Measurements from ENCODE around the gene POLR2L.

The POLR2L gene

GRCh38 chr11:842370-843002 is at the start of gene POLR2L, which contains the start of gene TSPAN4:
Gene POLR2L, minus strand, starts transcription at chr11:842529. Its CDS starts 21 bp downstream, at chr11:842508.
Gene TSPAN4, plus strand, starts transcription at chr11:842852. Its CDS starts 7,453 bp downstream, at chr11:850305.
- peak; percentile 96 for DNase-seq (ENCODE audit: low read depth, low spot score)

GRCh38 chr11:890794-891540 is 48.6 kb upstream of the POLR2L start:
- DNase-seq (ENCODE audit: low read depth, low spot score), result peak; percentile 26

GRCh38 chr11:889687-890475 is 47.6 kb upstream of the POLR2L start:
- DNase-seq (ENCODE audit: low read depth, low spot score), result no peak

DNA sequence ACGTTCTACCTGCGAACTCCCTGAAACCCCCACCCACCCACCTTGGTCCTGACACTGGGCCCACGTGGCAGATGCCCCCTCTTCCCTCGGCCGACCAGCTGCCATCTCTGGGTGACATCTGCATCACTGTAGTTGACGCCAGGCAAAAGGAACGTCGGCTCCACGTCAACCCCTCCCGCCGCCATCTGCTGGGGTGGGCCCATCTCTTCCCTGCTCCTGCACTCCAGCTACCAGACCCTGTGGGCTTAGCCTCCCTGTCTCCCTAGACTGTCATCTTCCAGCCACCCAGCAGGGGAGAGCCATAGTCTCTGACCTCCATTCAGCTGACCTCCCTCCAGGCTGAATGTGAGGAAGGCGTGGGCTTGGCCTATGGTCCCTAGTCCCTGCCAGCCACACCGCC is 46.9 kb upstream of the POLR2L start:
- no peak for DNase-seq (ENCODE audit: low read depth, low spot score)

GRCh38 chr11:888310-889212 is 46.2 kb upstream of the POLR2L start:
- no peak for DNase-seq (ENCODE audit: low read depth, low spot score)

- no peak for DNase-seq (ENCODE audit: low read depth, low spot score)
Measured at GRCh38 chr11:887589-887988, 45.3 kb upstream of the POLR2L start.

DNA sequence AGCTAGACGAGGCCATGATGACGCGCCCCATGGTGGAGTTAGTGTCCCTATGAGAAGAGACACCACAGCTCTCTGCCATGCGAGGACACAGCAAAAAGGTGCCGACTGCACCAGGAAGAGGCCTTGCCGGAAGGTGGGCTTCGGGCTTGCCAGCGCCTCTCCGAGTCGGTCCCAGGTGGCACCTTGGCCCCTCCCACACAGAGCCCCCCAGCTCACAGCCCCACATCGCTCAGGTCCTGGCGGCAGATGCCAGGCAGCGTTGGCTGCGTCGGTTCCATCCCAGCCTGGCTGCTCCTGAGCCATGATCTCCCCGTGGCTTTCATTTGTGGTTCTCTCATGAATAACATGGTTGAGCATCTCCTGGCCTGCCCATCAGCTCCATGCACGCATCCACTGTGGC is 44.2 kb upstream of the POLR2L start:
- no peak for DNase-seq (ENCODE audit: low read depth, low spot score)

- DNase-seq (ENCODE audit: low read depth, low spot score), result no peak
Measured at GRCh38 chr11:884578-885070, 42.3 kb upstream of the POLR2L start.

DNA sequence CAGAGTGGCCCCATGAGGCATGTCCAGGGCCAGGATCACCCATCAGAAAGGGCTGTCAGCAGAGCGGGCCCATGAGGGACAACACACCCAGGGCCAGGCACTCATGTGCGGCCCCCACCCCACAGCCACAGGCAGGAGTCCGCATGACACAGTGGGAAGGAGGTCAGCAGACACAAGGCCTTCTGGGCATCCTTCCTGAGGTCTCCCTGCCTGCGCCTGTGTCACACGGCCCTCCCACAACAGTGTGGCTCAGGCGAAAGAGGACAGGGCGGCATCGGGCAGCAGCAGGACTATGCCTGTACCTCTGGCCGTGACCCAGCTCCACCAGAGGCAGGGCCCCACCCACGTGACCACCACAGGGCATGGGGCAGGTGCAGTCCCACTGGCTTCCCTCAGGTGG is 41.2 kb upstream of the POLR2L start:
- no peak for DNase-seq (ENCODE audit: low read depth, low spot score)

DNA sequence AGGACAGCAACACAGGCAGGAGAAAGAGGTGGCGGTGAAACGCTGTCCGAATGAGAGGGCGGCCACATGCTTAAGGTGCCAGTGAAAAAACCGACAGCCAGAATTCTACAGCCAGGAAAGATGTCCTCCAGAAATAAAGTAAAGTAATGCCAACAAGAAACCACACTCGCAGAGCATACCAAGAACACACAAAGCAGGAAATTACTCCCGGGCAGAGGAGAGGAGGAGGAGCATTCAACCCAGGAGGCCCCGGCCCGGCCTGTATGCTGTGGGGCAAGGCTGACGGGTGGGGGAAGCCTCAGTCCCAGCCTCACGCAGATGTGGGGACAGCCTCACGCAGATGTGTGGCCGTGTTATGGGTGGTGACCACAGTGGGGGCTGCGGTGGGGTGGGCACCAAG is 40.3 kb upstream of the POLR2L start:
- DNase-seq (ENCODE audit: low read depth, low spot score), result peak; percentile 36

GRCh38 chr11:880447-880846 is 38.1 kb upstream of the POLR2L start:
- no peak for DNase-seq (ENCODE audit: low read depth, low spot score)

- no peak for DNase-seq (ENCODE audit: low read depth, low spot score)
Measured at GRCh38 chr11:877565-877964, 35.2 kb upstream of the POLR2L start.

DNA sequence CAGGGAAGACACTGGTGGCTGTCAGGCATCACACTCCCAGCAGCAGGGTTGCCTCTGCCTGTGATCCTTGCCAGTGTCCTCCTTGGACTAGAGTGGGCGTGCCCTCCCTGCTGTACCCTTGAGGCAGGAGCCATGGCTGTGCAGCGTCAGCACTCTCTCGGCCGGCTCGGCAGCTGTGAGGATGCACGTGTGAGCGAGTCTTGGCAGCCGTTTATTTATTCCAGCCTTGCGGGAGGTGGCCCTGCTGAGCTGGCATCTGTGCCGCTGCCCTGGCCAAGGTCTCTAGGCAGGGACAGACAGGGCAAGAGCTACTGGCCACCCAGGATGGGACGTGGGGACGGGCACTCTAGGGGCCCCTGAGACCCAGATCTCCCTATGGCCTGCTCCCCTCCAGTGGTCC is 34.2 kb upstream of the POLR2L start:
- no peak for DNase-seq (ENCODE audit: low read depth, low spot score)

GRCh38 chr11:875769-876301 is 33.5 kb upstream of the POLR2L start:
- DNase-seq (ENCODE audit: low read depth, low spot score), result no peak

DNA sequence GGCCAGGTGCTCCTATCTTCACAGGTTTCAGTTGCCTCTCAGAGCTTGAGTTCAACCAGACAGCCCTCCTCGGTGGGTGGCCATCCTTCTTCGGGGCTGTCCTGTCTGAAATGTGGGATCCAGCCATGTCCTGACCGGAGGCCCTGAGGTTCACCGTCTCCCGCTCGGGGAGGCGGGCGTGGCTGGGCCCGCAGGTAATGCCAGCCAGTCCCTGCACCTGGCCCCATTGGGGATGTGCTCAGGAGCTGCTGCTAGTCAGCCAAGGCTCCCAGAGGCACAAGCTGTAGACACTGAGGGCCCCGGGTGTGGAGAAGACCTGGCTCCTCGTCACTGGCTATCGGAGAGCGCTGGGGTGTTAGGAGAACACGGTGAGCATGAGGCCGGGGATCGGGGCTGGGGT is 32.9 kb upstream of the POLR2L start:
- DNase-seq (ENCODE audit: low read depth, low spot score), result no peak

GRCh38 chr11:873706-874105 is 31.4 kb upstream of the POLR2L start:
- no peak for DNase-seq (ENCODE audit: low read depth, low spot score)

- no peak for DNase-seq (ENCODE audit: low read depth, low spot score)
Measured at GRCh38 chr11:872799-873198, 30.5 kb upstream of the POLR2L start.

DNA sequence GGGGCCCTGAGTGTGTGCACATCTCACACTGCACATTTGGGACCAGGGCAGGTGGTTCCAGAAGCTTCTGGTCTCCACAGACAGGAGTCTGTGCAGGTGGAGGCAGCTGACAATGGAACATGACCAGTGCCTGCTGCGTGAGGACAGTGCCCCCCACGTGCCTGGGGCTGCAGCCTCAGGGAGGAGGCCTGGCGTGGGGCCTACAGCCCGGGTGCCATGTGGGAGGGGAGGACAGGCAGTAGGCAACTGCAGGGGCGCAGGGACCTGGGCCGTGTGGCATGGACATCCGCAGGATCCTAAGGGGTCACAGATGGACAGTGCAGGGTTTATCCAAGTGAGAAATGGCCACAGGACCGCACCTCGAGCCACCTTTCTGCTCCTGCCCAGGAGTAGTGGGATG is 29.1 kb upstream of the POLR2L start:
- no peak for DNase-seq (ENCODE audit: low read depth, low spot score)

GRCh38 chr11:870418-870817 is 28.1 kb upstream of the POLR2L start:
- no peak for DNase-seq (ENCODE audit: low read depth, low spot score)

DNA sequence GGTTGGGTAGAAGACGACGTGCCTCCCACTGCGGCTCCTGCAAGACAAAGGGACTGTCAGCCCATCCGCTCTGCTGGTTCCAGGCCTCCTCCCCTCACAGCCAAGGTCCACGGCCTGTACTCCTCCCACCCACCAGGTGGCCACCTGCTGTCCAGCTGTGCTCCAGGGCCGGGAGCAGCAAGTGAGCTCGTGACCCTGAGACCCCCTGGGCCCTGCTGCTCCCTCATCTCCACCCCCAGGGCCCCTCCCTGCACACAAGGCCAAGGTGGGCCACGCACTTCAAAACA is 27.7 kb upstream of the POLR2L start:
- DNase-seq (ENCODE audit: low read depth, low spot score), result no peak

- DNase-seq (ENCODE audit: low read depth, low spot score), result no peak
Measured at GRCh38 chr11:869399-870126, 27.2 kb upstream of the POLR2L start.
